GM19238 (cell line): ENCODE data around the gene BRSK1.

Experiments
- DNase-seq: peaks from one replicate; pipeline ENCODE4 v3.0.0; 2011; ENCODE audit warnings: low spot score; ENCODE audit not compliant: insufficient read length

BRSK1 gene

DNA sequence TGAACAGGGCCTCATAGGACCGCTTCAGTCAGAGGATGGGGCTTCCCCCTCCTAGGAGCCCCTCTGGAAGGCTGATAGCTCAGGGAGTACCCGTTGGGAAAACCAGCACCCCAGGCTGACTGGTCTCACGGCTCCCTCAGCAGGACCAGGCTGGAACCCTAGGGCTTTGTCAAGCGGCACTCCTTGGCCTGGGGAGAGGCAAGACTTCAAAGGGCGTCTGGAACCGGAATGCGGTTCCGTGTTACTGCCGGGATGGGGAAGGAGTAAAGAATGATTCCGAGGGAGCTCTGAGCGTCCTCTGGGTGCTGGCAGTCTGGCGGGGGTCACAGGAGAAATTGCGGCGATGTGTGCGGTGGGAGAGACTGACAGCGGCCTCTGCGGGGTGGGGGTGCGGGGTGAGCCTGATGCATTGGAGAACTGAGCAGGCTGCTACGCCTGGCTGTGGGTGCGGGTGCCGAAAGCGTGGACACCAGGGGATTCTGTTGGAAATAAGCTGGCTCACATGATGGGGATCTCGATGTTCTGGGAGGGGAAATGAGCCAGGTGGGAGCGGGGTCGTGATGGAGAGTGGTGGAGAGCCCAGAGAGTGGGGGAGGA, 68.8 kb downstream of the BRSK1 start:
- no peak for DNase-seq

DNA sequence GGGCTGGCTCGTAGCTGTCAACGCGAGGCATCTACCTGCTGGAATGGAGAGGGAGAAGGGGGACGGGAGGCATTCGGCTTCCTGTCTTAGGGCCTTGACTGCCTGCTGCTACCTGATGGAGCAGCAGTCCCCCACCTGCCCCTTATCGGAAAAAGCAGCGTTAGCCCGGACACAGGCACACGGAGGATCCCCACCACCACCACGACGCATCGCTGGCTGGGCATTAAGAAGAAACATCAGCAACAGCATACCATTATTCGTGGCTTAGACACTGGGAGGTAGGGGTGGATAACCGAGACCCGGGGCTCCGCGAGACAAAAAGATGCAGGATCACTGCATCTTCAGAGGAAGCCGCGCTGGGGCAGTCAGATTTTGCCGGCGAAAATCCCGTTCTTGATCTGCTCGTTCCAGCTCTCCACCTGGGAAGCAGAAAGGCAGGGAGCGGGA, 69.6 kb downstream of the BRSK1 start:
- DNase-seq = no peak

DNA sequence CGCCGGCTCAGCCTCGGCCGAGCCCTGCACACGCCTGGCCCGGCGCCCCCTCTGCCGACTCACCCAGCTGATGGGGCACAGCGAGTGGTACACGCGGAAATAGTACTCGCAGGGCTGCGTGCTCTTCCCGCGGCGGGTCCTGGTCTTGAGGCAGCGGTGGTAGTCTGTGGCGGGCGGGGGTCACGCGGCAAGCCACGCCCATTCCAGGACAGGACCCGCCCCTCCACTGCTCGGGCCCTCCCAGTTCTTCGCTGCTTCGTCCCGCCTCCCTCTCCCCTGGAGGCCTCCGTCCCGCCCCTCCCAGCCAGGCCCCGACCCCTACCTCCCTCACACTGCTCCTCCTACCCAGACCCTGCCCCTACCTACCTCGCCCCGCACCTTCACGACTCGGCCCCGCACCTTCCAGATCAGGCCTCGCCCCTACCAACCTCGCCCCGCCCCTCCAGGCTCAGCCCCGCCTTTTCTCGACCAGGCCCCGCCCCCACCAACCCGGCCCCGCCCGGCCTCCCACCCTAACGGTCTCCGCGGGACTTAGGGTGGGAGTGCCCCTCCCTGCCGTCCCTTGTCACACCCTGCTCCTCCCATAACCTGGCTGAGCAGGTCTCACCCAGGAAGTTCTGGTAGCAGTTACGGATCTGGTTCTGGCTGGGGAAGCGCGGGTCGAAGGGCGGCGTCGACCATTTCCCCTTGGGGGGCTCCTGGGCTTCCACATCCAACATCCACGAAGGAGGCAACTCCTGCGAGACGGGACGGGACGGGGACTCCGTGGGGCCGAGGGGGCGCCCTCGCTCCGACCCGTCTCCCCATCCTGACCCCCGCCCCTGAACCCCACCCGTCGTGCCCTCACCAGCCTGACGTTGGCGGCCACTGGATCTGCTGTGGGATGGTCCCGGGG, 70.3 kb downstream of the BRSK1 start:
- peak; percentile 78 for DNase-seq

DNA sequence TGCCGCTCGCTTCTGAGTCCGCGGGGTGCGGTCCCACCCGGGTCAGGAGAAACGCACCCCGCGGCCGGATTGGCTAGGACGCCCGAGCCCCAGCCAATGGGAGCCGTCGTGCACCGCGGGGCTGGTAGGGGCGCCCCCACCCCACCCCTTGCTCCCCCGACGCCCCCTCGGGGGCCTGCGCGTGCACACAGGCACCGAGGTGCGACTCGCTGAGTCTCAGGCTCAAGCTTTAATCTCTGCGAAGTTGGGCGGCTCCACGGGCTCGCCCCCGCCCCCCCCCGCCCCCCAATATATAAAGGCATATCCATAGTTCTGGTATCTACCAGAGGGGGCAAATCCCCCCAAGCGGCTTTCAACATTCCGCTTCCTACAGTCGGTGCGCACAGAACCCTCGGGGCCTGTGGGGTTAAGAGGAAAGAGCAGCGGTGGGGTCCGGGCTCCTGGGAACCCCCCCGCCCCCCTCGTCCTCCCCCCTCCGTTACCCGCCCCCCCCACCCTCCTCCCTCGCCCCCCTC, 71.0 kb downstream of the BRSK1 start, which contains the start of gene COX6B2:
Gene COX6B2, minus strand, starts transcription at position 22 of the 515 bp plus-strand sequence. CDS start 198 bp downstream, outside the sequence.
- no peak for DNase-seq

DNA sequence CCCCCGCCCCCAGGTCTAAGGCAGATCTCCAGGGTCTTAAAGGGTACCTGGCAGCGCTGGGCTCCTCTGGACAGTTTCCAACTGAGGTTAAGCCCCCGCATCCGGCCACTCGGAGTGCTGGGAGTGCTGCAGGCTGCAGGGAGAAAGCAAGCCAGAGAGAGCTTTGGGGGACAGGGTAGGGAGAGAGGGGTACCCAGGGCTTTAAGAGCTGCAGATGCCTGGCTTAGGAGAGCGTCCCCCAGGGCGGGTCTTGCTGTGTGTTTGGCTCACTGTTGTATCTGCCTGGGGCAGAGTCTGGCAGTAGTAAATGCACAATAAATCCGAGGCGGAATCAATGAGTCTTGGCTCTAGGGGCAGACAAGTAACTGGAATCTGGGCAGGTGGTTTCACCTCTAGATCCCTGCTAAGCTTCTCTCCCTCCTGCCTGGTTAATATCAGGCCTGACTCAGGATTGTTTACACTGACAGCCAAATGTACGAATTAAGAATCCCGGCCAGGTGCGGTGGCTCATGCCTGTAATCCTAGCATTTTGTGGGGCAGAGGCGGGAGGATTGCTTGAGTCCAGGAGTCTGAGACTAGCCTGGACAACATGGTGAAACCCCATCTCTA, 71.5 kb downstream of the BRSK1 start:
- DNase-seq = no peak

DNA sequence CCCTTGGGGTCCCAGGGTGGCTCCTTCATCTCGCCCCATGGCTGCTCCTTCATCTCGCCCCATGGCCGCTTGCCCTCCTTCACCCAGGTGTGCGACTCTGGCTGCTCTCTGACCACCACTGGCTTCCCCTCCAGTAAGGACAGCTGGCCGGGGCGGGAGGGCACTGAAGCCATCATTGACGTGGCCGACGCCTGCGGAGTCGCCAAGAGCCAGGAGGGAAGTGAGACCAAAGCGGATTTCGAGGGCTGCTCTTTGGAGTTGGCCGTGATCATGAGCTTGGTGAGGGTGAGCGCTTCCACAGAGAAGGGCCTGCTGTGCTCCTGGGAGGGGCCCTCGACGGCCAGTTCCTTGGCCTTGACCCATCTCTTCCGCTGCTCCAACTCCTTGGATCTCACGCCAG, 74.7 kb downstream of the BRSK1 start:
- no peak for DNase-seq

DNA sequence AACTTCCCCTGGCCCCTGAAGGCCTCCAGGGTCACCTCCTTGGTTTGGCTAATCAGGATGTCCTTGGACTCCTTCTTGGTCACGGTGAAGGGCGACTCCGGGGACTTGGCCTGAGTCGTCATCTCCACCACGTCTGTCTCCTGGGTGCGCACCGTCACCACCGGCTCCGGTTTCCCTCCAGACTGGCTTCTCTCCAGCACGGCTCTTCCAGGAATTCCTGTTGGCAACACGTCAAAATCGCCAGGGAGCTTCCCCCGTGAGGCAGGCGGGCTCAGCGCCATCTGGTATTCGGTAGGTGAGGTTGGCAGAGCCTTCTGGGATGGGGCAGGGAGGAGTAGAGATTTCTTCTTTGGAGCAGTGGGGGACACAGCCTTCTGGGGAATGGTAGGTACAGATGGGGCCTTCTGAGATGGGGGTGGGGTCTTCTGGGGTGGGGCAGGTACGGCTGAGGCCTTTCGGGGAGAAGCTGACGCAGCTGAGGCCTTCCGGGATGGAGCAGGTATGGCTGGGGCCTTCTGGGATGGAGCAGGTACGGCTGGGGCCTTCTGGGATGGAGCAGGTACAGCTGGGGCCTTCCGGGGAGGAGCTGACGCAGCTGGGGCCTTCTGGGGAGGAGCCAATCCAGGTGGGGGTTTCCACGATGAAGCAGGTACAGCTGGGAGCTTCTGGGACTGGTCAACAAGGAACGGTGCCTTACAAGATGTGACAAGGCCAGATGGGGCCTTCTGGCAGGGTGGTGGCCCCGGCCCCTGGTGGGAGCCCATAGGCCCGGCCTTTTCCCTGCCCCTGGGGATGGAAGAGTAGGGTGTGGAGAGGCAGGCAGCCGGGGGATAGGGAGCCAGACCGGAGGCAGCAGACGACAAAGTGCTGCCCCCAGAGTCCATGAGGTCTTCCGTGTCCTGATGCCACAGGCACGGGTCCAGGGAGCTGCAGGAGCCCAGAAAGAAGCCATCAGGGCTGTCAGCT, 75.4 kb downstream of the BRSK1 start:
- DNase-seq = no peak

DNA sequence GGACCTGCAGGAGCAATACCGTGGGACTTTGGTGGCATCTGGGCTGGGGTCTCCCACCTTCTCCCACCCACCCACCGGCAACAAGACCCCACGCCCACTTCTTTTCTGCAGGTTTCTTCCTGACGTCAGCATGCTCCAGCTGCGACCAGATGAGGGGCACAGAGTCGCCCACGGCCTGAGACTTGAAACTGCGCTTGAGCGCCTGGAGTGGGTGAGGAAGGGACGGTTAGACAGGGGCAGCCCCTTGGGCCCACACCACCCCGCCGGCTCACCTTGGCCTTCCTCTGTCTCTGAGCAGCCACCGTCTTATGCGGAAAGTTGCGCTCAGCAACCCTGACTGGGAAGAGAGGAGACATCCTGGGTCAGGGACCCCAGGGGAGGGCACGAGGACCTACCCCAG, 77.1 kb downstream of the BRSK1 start:
- DNase-seq = no peak
